Stomach (tissue), 9 donors: ENCODE results near the gene TSPAN32. TPM values are rescaled to one million over a fixed set of nuclear protein-coding genes. Genes with fewer than 3 reads are reported as not detected.

ENCODE experiments used
- DNase-seq, 2 donors: peaks; one replicate each; pipeline versions ENCODE4 v3.0.0 to v3.0.0-alpha.2; 2013 to 2019
- H3K27ac ChIP-seq, 5 donors: fragments of 200-600 bp in 4 of 5; sonication (generic) in 4 of 5; one replicate each; pipeline ENCODE4 v1.5.1; 2013 to 2019; ENCODE audit warnings: mild to moderate bottlenecking in 1 of 5, moderate library complexity in 1 of 5
- H3K27me3 ChIP-seq, 3 donors: fragments of 200-600 bp; sonication (generic); one replicate each; pipeline ENCODE4 v1.5.1; 2017 to 2019; ENCODE audit warnings: mixed run types in 1 of 3
- H3K36me3 ChIP-seq, 4 donors: fragments of 200-600 bp; sonication (generic); 1 replicate in 3 of 4; 2 replicates in 1 of 4; pipeline ENCODE4 v1.5.1; 2016 to 2019
- H3K4me1 ChIP-seq, 4 donors: fragments of 200-600 bp; sonication (generic); one replicate each; pipeline ENCODE4 v1.5.1; 2016 to 2019
- H3K4me3 ChIP-seq, 4 donors: fragments of 200-600 bp; sonication (generic) in 3 of 4; one replicate each; pipeline ENCODE4 v1.5.1; 2016 to 2019; ENCODE audit warnings: mild to moderate bottlenecking in 1 of 4
- H3K9me3 ChIP-seq, 4 donors: fragments of 200-600 bp; sonication (generic); one replicate each; pipeline ENCODE4 v1.5.1; 2016 to 2019
- EP300 ChIP-seq: sonication (generic); formaldehyde crosslinking; IDR thresholded peaks from one replicate; pipeline ENCODE4 v1.6.1; 2017; ENCODE audit warnings: antibody characterized with exemption
- POLR2A ChIP-seq, 4 donors: fragments of 450-650 bp; IDR thresholded peaks; one replicate each; pipeline ENCODE4 v1.6.1; 2016; ENCODE audit warnings: antibody characterized with exemption in 4 of 4, control low read depth in 2 of 4, mild to moderate bottlenecking in 1 of 4, moderate library complexity in 1 of 4
- POLR2AphosphoS5 ChIP-seq, 3 donors: sonication (generic); formaldehyde crosslinking; IDR thresholded peaks; one replicate each; pipeline ENCODE4 v1.6.1; 2016; ENCODE audit warnings: antibody characterized with exemption in 3 of 3
- WGBS, 5 donors: extraction: QIAGEN DNeasy Blood & Tissue Kit in 3 of 5; methylation state at CpG; one replicate each; pipeline versions ENCODE4 v1.1.5 to v1.1.7; 2013 to 2018; 5-methylcytosine and 5-hydroxymethylcytosine counted together
- intact Hi-C: fragments of 100-400 bp; cut with DNase I; formaldehyde crosslinking; loops from one replicate; pipeline ENCODE4 v1.15.1; 2023; ENCODE audit warnings: low total_unique reads
- polyA plus RNA-seq, 3 donors: library from polyadenylated mRNA; stranded (reverse); fragments of 200-250 nt; gene quantifications; one replicate each; pipeline ENCODE4 v1.2.3, GENCODE V29; 2013
- small RNA-seq, 4 donors: library from RNA; depleted of rRNA; stranded (forward); fragments of <200 nt; gene quantifications; one replicate each; pipeline ENCODE3, GENCODE V24; 2016
- total RNA-seq, 5 donors: library from RNA; depleted of rRNA; stranded (reverse); fragments of >200 nt; gene quantifications; one replicate each; pipeline versions ENCODE4 v1.1.0 to v1.2.3, GENCODE V29; 2014 to 2016
- TF ChIP-seq, protein P1 (sequence below), 7 experiments: fragments of 450-650 bp in 4 of 7; fragments of 200-600 bp in 3 of 7; sonication (generic) in 3 of 7; IDR thresholded peaks; one replicate each; pipeline ENCODE4 v1.5.1; 2016 to 2019; ENCODE audit warnings: antibody characterized with exemption in 7 of 7, control low read depth in 2 of 7, mild to moderate bottlenecking in 1 of 7
- donor health status: healthy with polysubstance abuse.
- donor health status: Bipolar disorder and iron deficiency.
- donor health status: healthy.

TSPAN32 gene
- total and polyA plus RNA-seq, 8 donors = 1.1 to 9.0 (median 2.3) TPM; not detected in 4

DNA sequence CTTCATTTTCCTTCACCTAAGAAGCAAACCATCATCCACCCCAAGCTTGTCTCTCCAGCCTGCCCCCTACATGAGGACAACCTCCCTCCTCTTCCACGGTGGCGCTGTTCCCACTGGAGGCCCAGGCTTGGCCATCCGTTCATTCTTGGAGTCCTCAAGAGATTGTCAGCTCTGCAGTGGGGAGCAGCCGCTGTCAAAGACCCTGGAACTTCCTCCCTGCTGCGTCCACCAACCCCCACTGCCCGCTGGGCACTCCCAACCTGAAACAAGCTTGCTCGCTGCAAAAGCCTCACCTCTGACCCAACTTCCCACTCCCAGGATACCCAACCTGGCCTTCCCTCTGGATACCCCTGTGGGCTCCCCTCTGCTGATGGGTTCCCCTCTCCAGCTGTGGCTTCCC lies 64.9 kb downstream of the TSPAN32 start:
- H3K36me3 ChIP-seq = no peaks in the 10 kb centered on the region
- H3K27me3 ChIP-seq = no peaks in the 10 kb centered on the region
- H3K4me3 ChIP-seq = no peak overlapping the region
- H3K27ac ChIP-seq = no peak overlapping the region
- no peaks in the 10 kb centered on the region for H3K9me3 ChIP-seq
- peaks cover 0 to 14% (median 4%) of the 10 kb centered on the region in 4 donors for H3K4me1 ChIP-seq
- no peak for TF ChIP-seq POLR2A (IDR thresholded peaks at IDR 0.05)
- no peak for TF ChIP-seq EP300
- TF ChIP-seq, protein P1, sequence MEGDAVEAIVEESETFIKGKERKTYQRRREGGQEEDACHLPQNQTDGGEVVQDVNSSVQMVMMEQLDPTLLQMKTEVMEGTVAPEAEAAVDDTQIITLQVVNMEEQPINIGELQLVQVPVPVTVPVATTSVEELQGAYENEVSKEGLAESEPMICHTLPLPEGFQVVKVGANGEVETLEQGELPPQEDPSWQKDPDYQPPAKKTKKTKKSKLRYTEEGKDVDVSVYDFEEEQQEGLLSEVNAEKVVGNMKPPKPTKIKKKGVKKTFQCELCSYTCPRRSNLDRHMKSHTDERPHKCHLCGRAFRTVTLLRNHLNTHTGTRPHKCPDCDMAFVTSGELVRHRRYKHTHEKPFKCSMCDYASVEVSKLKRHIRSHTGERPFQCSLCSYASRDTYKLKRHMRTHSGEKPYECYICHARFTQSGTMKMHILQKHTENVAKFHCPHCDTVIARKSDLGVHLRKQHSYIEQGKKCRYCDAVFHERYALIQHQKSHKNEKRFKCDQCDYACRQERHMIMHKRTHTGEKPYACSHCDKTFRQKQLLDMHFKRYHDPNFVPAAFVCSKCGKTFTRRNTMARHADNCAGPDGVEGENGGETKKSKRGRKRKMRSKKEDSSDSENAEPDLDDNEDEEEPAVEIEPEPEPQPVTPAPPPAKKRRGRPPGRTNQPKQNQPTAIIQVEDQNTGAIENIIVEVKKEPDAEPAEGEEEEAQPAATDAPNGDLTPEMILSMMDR (IDR thresholded peaks at IDR 0.05) = no peak
- no peak for TF ChIP-seq POLR2AphosphoS5 (IDR thresholded peaks at IDR 0.05)
- 75 to 91% (median 87%) methylated on average over 7 of the region's 7 CpGs for WGBS, 5 donors
- intact Hi-C loops = no loop called here
- no peak for DNase-seq

DNA sequence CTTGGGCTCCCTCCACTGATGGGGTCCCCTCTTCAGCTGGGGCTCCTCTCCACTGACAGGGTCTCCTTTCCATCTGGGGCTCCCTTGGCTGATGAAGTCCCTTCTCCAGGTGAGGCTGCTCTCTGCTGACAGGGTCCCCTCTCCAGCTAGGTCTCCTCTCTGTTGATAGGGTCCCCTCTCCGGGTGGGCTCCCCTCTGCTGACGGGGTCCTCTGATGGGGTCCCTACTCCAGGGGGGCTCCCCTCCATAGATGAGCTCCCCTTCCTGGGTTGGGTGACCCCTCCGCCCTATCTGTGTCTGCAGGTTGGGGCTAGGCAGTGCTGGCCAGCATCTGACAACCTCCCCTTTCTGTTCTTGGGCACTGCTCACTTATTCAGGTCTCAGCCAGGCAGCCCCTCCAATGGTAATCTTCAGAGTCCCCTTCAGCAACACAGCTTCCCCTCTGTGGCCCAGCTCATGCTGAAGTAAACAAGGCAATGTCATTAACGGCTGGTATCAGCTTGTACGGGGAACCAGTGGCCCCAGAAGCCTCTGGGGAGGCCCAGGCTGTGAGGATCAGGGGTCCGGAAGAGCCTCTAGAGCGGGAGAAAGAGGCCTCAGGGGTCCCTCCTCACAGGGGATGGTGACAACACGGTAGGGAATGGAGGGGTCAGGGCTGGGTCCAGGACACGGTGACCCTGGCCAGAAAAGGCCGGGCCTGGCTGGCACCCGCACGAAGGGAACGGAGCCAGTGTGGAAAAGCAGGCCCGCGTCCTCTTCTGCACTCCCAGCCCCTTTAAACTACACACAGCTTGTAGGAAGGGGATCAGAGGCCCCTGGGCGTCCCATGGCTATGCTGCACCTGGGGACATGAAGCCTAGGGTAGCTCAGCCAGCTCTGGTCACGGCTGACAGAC lies 65.7 kb downstream of the TSPAN32 start:
- no peaks in the 10 kb centered on the region for H3K27me3 ChIP-seq
- TF ChIP-seq EP300 (no peak), POLR2A (IDR thresholded peaks at IDR 0.05) (no peak), POLR2AphosphoS5 (IDR thresholded peaks at IDR 0.05) (no peak)
- TF ChIP-seq, protein P1 (IDR thresholded peaks at IDR 0.05) = no peak
- no peak for DNase-seq
- no peak overlapping the region for H3K27ac ChIP-seq
- H3K4me3 ChIP-seq = no peak overlapping the region
- intact Hi-C loops = no loop called here
- H3K4me1 ChIP-seq = peaks cover 0 to 14% (median 4%) of the 10 kb centered on the region in 4 donors
- WGBS, 5 donors = 78 to 90% (median 83%) methylated on average over 16 to 17 of the region's 17 CpGs
- no peaks in the 10 kb centered on the region for H3K9me3 ChIP-seq
- H3K36me3 ChIP-seq = no peaks in the 10 kb centered on the region

Small RNA genes within 50 kb of the gene (small RNA-seq; reads per million reads assigned to genes)
- 0 reads per million in 4 donors for gene RNU6-878P

Other genes starting within 250 kb of the TSPAN32 start
- 100 to 1,000 TPM in 1 of 5 donors, 10 to 100 TPM in 3, 1 to 10 TPM in 1; 5.2 to 164 (median 29.2) TPM for gene IGF2, start 162.6 kb upstream of the TSPAN32 start, total RNA-seq
- 1 to 10 TPM; 3.8 to 9.6 (median 5.2) TPM for gene IGF2, start 162.6 kb upstream of the TSPAN32 start, polyA plus RNA-seq
- gene INS, start 140.8 kb upstream of the TSPAN32 start, total RNA-seq = not detected
- 10 to 100 TPM in 1 of 3 donors, 1 to 10 TPM in 1, not detected in 1; 7.2 to 37.6 TPM for gene INS, start 140.8 kb upstream of the TSPAN32 start, polyA plus RNA-seq
- gene TH, start 130.2 kb upstream of the TSPAN32 start, total RNA-seq = not detected
- gene TH, start 130.2 kb upstream of the TSPAN32 start, polyA plus RNA-seq = 1 to 10 TPM in 1 of 3 donors, under 1 TPM in 1, not detected in 1; 0.13 to 1.7 TPM
- gene ASCL2, start 31.4 kb upstream of the TSPAN32 start, total RNA-seq = 1 to 10 TPM in 1 of 5 donors, not detected in 4; 2.6 TPM
- gene ASCL2, start 31.4 kb upstream of the TSPAN32 start, polyA plus RNA-seq = 1 to 10 TPM in 2 of 3 donors, under 1 TPM in 1; 0.81 to 6.3 (median 1.8) TPM
- gene C11orf21, start 95 bp upstream of the TSPAN32 start, total RNA-seq = 1 to 10 TPM in 1 of 5 donors, under 1 TPM in 2, not detected in 2; 0.72 to 1.3 (median 0.92) TPM
- 1 to 10 TPM in 1 of 3 donors, under 1 TPM in 2; 0.61 to 1.8 (median 0.63) TPM for gene C11orf21, start 95 bp upstream of the TSPAN32 start, polyA plus RNA-seq
- 100 to 1,000 TPM; 218 to 263 (median 227) TPM for gene CD81, start 75.3 kb downstream of the TSPAN32 start, total RNA-seq
- 100 to 1,000 TPM in 2 of 3 donors, 10 to 100 TPM in 1; 95.0 to 327 (median 120) TPM for gene CD81, start 75.3 kb downstream of the TSPAN32 start, polyA plus RNA-seq
- gene TSSC4, start 98.7 kb downstream of the TSPAN32 start, total RNA-seq = 100 to 1,000 TPM in 1 of 5 donors, 10 to 100 TPM in 3, 1 to 10 TPM in 1; 9.4 to 147 (median 44.2) TPM
- 10 to 100 TPM; 51.5 to 65.3 (median 54.9) TPM for gene TSSC4, start 98.7 kb downstream of the TSPAN32 start, polyA plus RNA-seq
- gene TRPM5, start 142.5 kb downstream of the TSPAN32 start, total RNA-seq = 10 to 100 TPM in 1 of 5 donors, under 1 TPM in 3, not detected in 1; 0.43 to 11.6 (median 0.50) TPM
- under 1 TPM; 0.15 to 0.61 (median 0.31) TPM for gene TRPM5, start 142.5 kb downstream of the TSPAN32 start, polyA plus RNA-seq
- 100 to 1,000 TPM in 1 of 5 donors, 10 to 100 TPM in 4; 12.1 to 155 (median 75.9) TPM for gene KCNQ1, start 143.0 kb downstream of the TSPAN32 start, total RNA-seq
- 10 to 100 TPM; 29.3 to 55.8 (median 42.2) TPM for gene KCNQ1, start 143.0 kb downstream of the TSPAN32 start, polyA plus RNA-seq